Vagina (tissue), 2 donors: ENCODE measurements around the gene KCNG4.

Source experiments
- CTCF ChIP-seq, 3 experiments: fragments of 450-650 bp in 2 of 3; fragments of 200-600 bp in 1 of 3; sonication (generic) in 1 of 3; IDR thresholded peaks; one replicate each; pipeline ENCODE4 v1.5.1; 2017 to 2019; ENCODE audit warnings: antibody characterized with exemption in 3 of 3, mild to moderate bottlenecking in 2 of 3, moderate library complexity in 2 of 3
- POLR2A ChIP-seq, 2 donors: fragments of 450-650 bp; IDR thresholded peaks; one replicate each; pipeline ENCODE4 v1.6.1; 2017; ENCODE audit warnings: antibody characterized with exemption in 2 of 2, mild to moderate bottlenecking in 2 of 2, moderate library complexity in 2 of 2
- POLR2AphosphoS5 ChIP-seq, 2 donors: sonication (generic); formaldehyde crosslinking; IDR thresholded peaks; one replicate each; pipeline ENCODE4 v1.9.0; 2017; ENCODE audit warnings: antibody characterized with exemption in 2 of 2, mild to moderate bottlenecking in 2 of 2, low read depth in 1 of 2; ENCODE audit not compliant: insufficient read depth in 1 of 2

GRCh38 chr16:84214451-84215066 is 25.3 kb downstream of the KCNG4 start:
- TF ChIP-seq POLR2A (IDR thresholded peaks at IDR 0.05) = no peak
- no peak for TF ChIP-seq CTCF (IDR thresholded peaks at IDR 0.05)
- TF ChIP-seq POLR2AphosphoS5 (IDR thresholded peaks at IDR 0.05; ENCODE audit: insufficient read depth in 1 of 2, low read depth in 1 of 2) = no peak
